BJ (cell line): Measurements from ENCODE around the gene TCL1B. TPM values are rescaled to one million over a fixed set of nuclear protein-coding genes. Genes with fewer than 3 reads are reported as not detected.

Source experiments
- CTCF ChIA-PET: fragments of 350-600 bp; formaldehyde crosslinking; extraction: SDS; loops from one replicate; lab custom pipeline; 2021; ENCODE audit warnings: antibody characterized with exemption, inconsistent platforms; lab: Yijun Ruan, JAX
- POLR2A ChIA-PET: fragments of 300-600 bp; sonication (Branson Sonifier 250); formaldehyde crosslinking; extraction: SDS; loops from one replicate; lab custom pipeline; 2021; ENCODE audit warnings: antibody characterized with exemption; lab: Charles Lee
- DNase-seq: peaks from one replicate; pipeline ENCODE4 v3.0.0-alpha.2; 2011; ENCODE audit warnings: low read depth
- H3K27me3 ChIP-seq: 2 replicates; pipeline ENCODE4 v1.6.0; 2011; ENCODE audit warnings: low read length; ENCODE audit not compliant: control insufficient read depth, insufficient read depth
- H3K36me3 ChIP-seq: 2 replicates; pipeline ENCODE4 v1.5.1; 2011; ENCODE audit warnings: low read length; ENCODE audit not compliant: control insufficient read depth, insufficient read depth
- H3K4me3 ChIP-seq: 2 replicates; pipeline ENCODE4 v1.5.1; 2011; ENCODE audit warnings: low read depth, mild to moderate bottlenecking, control low read depth, low read length
- polyA plus RNA-seq: library from polyadenylated mRNA; depleted of rRNA; stranded (reverse); fragments of >200 nt; gene quantifications from 2 replicates; pipeline ENCODE4 v1.2.3, GENCODE V29; 2011
- TF ChIP-seq, protein P1 (sequence below): IDR thresholded peaks from 2 replicates; pipeline ENCODE4 v1.5.1; 2011; ENCODE audit warnings: low read depth, mild to moderate bottlenecking, control low read depth, inconsistent platforms, low read length, moderate library complexity; ENCODE audit not compliant: insufficient read depth

TCL1B gene
- polyA plus RNA-seq, 1 experiment = not detected

DNA sequence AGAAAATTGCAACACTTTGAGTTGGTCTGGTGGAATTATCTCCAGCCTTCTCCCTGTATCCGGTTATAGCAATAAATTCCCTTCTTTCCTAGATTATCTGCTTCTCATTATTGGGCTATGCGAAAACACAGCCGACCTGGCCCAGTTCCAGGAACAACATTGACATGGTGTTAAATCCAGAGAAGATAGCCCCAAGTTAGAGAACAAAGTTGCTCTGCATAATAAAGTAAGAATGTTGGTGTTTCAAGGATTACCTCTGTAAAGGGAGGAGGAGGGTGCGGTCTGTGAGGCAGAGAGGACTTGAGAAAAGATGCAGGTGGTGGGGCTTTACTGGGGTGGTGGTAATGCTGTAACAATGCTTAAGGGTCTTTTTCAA is 15.6 kb downstream of the TCL1B start:
- POLR2A ChIA-PET = no interaction called here
- no peak for DNase-seq
- no peak overlapping the region for H3K4me3 ChIP-seq
- CTCF ChIA-PET = no interaction called here
- no peaks in the 10 kb centered on the region for H3K36me3 ChIP-seq
- TF ChIP-seq, protein P1, sequence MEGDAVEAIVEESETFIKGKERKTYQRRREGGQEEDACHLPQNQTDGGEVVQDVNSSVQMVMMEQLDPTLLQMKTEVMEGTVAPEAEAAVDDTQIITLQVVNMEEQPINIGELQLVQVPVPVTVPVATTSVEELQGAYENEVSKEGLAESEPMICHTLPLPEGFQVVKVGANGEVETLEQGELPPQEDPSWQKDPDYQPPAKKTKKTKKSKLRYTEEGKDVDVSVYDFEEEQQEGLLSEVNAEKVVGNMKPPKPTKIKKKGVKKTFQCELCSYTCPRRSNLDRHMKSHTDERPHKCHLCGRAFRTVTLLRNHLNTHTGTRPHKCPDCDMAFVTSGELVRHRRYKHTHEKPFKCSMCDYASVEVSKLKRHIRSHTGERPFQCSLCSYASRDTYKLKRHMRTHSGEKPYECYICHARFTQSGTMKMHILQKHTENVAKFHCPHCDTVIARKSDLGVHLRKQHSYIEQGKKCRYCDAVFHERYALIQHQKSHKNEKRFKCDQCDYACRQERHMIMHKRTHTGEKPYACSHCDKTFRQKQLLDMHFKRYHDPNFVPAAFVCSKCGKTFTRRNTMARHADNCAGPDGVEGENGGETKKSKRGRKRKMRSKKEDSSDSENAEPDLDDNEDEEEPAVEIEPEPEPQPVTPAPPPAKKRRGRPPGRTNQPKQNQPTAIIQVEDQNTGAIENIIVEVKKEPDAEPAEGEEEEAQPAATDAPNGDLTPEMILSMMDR = no peak
- H3K27me3 ChIP-seq = no peaks in the 10 kb centered on the region

DNA sequence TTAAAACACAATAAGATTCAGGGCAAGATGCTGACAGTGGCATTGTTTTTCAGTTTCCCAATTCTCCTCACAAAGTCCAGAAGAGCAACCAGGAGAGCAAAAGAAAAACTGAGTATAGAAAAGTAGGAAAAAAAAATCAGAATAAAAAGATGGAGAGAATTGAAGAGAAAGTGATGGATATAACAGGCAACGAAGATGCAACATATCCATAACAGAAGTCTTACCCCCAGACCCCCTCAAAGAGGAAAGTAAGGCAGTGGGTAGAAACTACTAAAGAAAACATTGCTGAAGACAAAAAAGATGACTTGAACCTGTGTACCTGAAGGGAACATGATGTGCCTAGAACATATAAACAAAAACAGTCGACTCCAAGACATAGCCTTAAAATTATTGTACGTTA is 17.1 kb downstream of the TCL1B start:
- Histone ChIP-seq H3K27me3 (no peaks in the 10 kb centered on the region), H3K4me3 (no peak overlapping the region), H3K36me3 (no peaks in the 10 kb centered on the region)
- TF ChIP-seq, protein P1 = no peak
- ChIA-PET POLR2A (no interaction called here), CTCF (no interaction called here)
- DNase-seq = no peak

DNA sequence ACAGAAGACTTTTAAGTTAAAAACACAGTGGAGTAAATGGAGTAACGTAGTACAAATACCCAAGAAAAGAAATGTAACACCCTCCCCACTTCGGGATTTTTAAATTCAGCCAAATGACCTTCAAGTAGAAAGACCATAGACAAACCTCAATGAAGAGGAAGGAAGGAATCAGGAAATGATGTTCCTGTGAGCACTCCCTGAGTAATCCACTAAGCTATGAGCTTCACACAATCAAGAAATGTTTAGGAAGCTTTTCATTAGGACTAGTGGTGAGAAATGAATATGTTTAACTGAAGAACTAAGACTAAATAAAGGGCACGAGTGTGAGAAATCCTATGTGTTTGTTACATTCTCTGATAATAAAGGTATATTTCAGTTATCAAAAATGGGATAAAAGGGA is 17.6 kb downstream of the TCL1B start:
- Histone ChIP-seq H3K4me3 (no peak overlapping the region), H3K27me3 (no peaks in the 10 kb centered on the region), H3K36me3 (no peaks in the 10 kb centered on the region)
- ChIA-PET CTCF (no interaction called here), POLR2A (no interaction called here)
- TF ChIP-seq, protein P1 = no peak
- no peak for DNase-seq

DNA sequence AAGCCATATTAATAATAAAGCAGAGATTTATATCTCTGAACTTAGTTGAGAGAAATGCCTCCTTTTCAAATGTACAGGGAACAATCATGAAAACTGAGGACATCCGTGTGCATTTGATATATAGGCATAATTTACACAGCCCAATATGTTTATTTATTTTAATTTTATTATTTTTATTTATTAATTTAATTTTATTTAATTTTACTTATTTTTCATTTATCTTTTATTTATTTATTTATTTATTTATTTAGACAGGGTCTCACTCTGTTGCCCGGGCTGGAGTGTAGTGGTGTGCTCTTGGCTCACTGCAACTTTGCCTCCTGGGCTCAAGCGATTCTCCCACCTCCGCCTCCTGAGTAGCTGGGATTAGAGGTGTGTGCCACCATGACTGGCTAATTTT is 19.3 kb downstream of the TCL1B start:
- Histone ChIP-seq H3K36me3 (no peaks in the 10 kb centered on the region), H3K4me3 (no peak overlapping the region), H3K27me3 (no peaks in the 10 kb centered on the region)
- TF ChIP-seq, protein P1 = no peak
- CTCF ChIA-PET = no interaction called here
- POLR2A ChIA-PET = no interaction called here
- no peak for DNase-seq

DNA sequence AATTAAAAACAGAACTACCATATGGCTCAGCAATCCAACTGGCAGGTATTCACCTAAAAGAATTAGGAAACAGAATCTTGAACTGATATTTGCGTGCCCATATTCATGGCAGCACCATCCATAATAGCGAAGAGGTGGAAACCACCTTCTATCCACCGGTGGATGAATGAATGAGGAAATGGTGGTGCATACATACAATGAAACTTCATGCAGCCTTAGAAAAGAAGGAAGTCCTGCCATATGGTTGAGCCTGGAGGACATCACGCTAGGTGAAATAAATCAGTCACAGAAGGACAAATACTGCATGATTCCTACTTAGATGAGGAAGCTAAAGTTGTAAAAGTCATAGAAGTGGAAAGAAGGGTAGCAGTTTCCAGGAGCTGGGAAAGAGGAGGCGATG is 21.1 kb downstream of the TCL1B start:
- no peak overlapping the region for H3K4me3 ChIP-seq
- H3K36me3 ChIP-seq = no peaks in the 10 kb centered on the region
- DNase-seq = no peak
- TF ChIP-seq, protein P1 = no peak
- ChIA-PET CTCF (no interaction called here), POLR2A (no interaction called here)
- no peaks in the 10 kb centered on the region for H3K27me3 ChIP-seq
